Natural killer cell (primary cell): Measurements from ENCODE around the gene CRTC2. TPM values are rescaled to one million over a fixed set of nuclear protein-coding genes. Genes with fewer than 3 reads are reported as not detected.

ENCODE experiments used
- ATAC-seq, 3 donors: fragments of 150-1000 bp in 2 of 3; fragments of 200-7000 bp in 1 of 3; cut with Tn5 transposase; 1 replicate in 1 of 3; 2 replicates in 2 of 3; pipeline ENCODE4 v1.10.0; 2021; ENCODE audit warnings: mild to moderate bottlenecking in 2 of 3, moderate library complexity in 2 of 3
- DNase-seq, 2 donors: peaks; one replicate each; pipeline versions ENCODE4 v3.0.0 to v3.0.0-alpha.2; 2013 to 2021; ENCODE audit warnings: mixed read lengths in 1 of 2
- H3K27ac ChIP-seq: one replicate; pipeline ENCODE4 v1.5.1; 2013; ENCODE audit warnings: mild to moderate bottlenecking, low read length
- H3K27me3 ChIP-seq: one replicate; pipeline ENCODE4 v1.6.1; 2013; ENCODE audit warnings: low read length; ENCODE audit not compliant: control insufficient read depth, insufficient read depth
- H3K36me3 ChIP-seq: one replicate; pipeline ENCODE4 v1.6.1; 2013; ENCODE audit warnings: low read length; ENCODE audit not compliant: control insufficient read depth, insufficient read depth
- H3K4me1 ChIP-seq: one replicate; pipeline ENCODE4 v1.6.1; 2013; ENCODE audit warnings: low read length; ENCODE audit not compliant: control insufficient read depth, insufficient read depth
- H3K4me3 ChIP-seq: one replicate; pipeline ENCODE4 v1.5.1; 2013; ENCODE audit warnings: low read length
- H3K9me3 ChIP-seq: one replicate; pipeline ENCODE4 v1.6.1; 2013; ENCODE audit warnings: low read length; ENCODE audit not compliant: control insufficient read depth, insufficient read depth
- H3K27ac Mint-ChIP-seq, 2 donors: one replicate each; pipeline ENCODE4 v1.8.0; 2022; ENCODE audit warnings: mild to moderate bottlenecking in 2 of 2, mixed read lengths in 2 of 2, moderate library complexity in 1 of 2
- H3K27me3 Mint-ChIP-seq, 2 donors: one replicate each; pipeline ENCODE4 v1.8.0; 2022; ENCODE audit warnings: low read depth in 2 of 2, mixed read lengths in 2 of 2
- H3K36me3 Mint-ChIP-seq: one replicate; pipeline ENCODE4 v1.8.0; 2022; ENCODE audit warnings: mixed read lengths
- H3K4me1 Mint-ChIP-seq, 2 donors: one replicate each; pipeline ENCODE4 v1.8.0; 2022; ENCODE audit warnings: mixed read lengths in 2 of 2
- H3K4me3 Mint-ChIP-seq: one replicate; pipeline ENCODE4 v1.8.0; 2022; ENCODE audit warnings: mild to moderate bottlenecking, moderate library complexity, mixed read lengths
- H3K9me3 Mint-ChIP-seq, 2 donors: one replicate each; pipeline ENCODE4 v1.8.0; 2022; ENCODE audit warnings: mixed read lengths in 2 of 2
- WGBS: methylation state at CpG from one replicate; pipeline ENCODE4 v1.1.7; 2013; ENCODE audit warnings: missing lambda C conversion rate; ENCODE audit not compliant: insufficient coverage; 5-methylcytosine and 5-hydroxymethylcytosine counted together
- intact Hi-C: fragments of 100-400 bp; cut with micrococcal nuclease; formaldehyde crosslinking; loops from one replicate; pipeline ENCODE4 v1.14.2; 2022
- total RNA-seq, 4 donors: library from RNA; stranded (reverse); fragments of 120-200 nt in 1 of 4; gene quantifications; one replicate each; pipeline versions ENCODE4 v1.2.3 to v1.2.4, GENCODE V29; 2013 to 2022
- TF ChIP-seq, protein P1 (sequence below): fragments of 200-600 bp; IDR thresholded peaks from one replicate; pipeline ENCODE4 v1.8.0; 2022; ENCODE audit warnings: antibody characterized with exemption

Gene CRTC2
- total RNA-seq, 3 donors from 2014 or later (not counting 1 experiment from before 2014, with no cell fraction given): 144 to 166 (median 154) TPM

DNA sequence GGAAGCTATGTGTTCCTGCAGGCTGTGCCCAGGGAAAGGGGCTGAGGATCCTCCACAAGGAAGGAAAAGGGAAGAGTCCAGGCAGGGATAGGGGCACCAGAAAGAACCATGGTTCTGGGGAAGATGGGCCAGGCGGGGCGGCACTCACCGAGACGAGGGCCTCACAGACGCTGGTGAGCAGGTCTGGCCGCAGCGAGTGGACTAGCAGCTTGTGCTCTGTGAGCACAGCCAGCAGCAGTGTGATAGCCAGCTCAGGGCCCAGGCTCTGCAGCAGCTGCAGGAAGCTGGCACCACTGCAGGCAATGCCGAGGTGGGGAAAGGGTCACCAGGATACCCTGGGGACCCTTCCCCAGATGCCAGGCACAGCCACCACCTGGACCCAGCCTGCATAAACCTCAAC, 17.7 kb downstream of the CRTC2 start:
- Mint-ChIP-seq H3K36me3 (no peaks in the 10 kb centered on the region), H3K27me3 (no peaks in the 10 kb centered on the region), H3K4me3 (no peak overlapping the region), H3K9me3 (no peaks in the 10 kb centered on the region), H3K4me1 (peaks cover 39 to 57% of the 10 kb centered on the region in 2 donors), H3K27ac (peak overlapping the region; percentile 30 to 81)
- Histone ChIP-seq H3K9me3 (no peaks in the 10 kb centered on the region), H3K27me3 (no peaks in the 10 kb centered on the region), H3K36me3 (peaks cover 67% of the 10 kb centered on the region), H3K4me3 (no peak overlapping the region), H3K4me1 (peaks cover 41% of the 10 kb centered on the region), H3K27ac (no peak overlapping the region)
- no peak for DNase-seq
- ATAC-seq: no peak
- WGBS: 95% methylated on average over 8 of the region's 8 CpGs
- TF ChIP-seq, protein P1, sequence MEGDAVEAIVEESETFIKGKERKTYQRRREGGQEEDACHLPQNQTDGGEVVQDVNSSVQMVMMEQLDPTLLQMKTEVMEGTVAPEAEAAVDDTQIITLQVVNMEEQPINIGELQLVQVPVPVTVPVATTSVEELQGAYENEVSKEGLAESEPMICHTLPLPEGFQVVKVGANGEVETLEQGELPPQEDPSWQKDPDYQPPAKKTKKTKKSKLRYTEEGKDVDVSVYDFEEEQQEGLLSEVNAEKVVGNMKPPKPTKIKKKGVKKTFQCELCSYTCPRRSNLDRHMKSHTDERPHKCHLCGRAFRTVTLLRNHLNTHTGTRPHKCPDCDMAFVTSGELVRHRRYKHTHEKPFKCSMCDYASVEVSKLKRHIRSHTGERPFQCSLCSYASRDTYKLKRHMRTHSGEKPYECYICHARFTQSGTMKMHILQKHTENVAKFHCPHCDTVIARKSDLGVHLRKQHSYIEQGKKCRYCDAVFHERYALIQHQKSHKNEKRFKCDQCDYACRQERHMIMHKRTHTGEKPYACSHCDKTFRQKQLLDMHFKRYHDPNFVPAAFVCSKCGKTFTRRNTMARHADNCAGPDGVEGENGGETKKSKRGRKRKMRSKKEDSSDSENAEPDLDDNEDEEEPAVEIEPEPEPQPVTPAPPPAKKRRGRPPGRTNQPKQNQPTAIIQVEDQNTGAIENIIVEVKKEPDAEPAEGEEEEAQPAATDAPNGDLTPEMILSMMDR: no peak
- intact Hi-C loops: no loop called here

DNA sequence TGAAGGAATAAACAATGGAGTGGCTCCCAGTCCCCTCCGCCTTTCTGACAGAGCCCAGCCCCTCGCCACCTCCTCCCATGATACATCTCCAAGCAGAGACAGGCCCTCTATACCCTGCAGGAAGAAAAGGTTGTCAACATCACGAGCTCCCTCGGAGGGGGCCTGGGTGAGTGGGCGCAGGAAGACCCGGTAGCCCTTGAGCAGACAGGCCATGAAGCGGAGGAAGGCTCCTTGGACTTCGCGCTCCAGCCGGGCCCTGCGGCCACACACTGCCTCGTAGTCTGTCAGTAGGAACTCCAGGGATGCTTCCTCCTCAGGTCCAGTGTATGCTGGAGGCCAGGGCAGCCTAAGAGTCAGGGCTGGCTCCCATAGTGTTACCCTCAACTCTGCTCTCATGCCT, 18.9 kb downstream of the CRTC2 start:
- DNase-seq (no peak), ATAC-seq (no peak)
- Histone ChIP-seq H3K4me3 (no peak overlapping the region), H3K27me3 (no peaks in the 10 kb centered on the region), H3K36me3 (peaks cover 77% of the 10 kb centered on the region), H3K27ac (no peak overlapping the region), H3K9me3 (no peaks in the 10 kb centered on the region), H3K4me1 (peaks cover 31% of the 10 kb centered on the region)
- no peak overlapping the region for H3K4me3 Mint-ChIP-seq
- intact Hi-C loops: no loop called here
- no peaks in the 10 kb centered on the region for H3K9me3 Mint-ChIP-seq
- H3K36me3 Mint-ChIP-seq: no peaks in the 10 kb centered on the region
- WGBS: 94% methylated on average over 12 of the region's 12 CpGs
- H3K27ac Mint-ChIP-seq: peak overlapping the region; percentile 30 to 81
- H3K27me3 Mint-ChIP-seq: no peaks in the 10 kb centered on the region
- TF ChIP-seq, protein P1: no peak
- peaks cover 26 to 47% of the 10 kb centered on the region in 2 donors for H3K4me1 Mint-ChIP-seq

DNA sequence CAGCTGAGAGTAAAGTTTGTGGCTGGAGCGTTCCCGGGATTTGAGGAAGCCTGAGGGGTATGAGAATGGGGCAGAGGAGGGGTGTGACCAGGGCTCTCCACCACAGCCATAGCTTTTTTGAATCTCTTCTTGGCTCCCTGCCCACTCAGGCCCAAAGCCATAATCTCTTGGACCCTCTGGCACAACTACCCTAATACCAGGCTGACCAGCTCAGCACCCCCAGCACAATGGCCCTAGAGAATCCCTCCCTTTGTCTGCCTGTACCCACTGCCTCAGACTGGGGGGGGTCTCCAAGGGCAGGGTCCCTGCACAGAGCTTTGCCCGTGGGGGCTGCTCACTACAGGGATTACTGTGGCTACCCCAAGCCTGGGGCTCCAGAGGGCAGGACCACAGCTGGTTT, 19.4 kb downstream of the CRTC2 start:
- Mint-ChIP-seq H3K9me3 (no peaks in the 10 kb centered on the region), H3K4me3 (no peak overlapping the region), H3K4me1 (peaks cover 23 to 44% of the 10 kb centered on the region in 2 donors), H3K27me3 (no peaks in the 10 kb centered on the region), H3K27ac (peak overlapping the region in 1 of 2 donors; percentile 81), H3K36me3 (no peaks in the 10 kb centered on the region)
- TF ChIP-seq, protein P1: no peak
- H3K4me1 ChIP-seq: peaks cover 26% of the 10 kb centered on the region
- H3K9me3 ChIP-seq: no peaks in the 10 kb centered on the region
- DNase-seq (no peak), ATAC-seq (no peak)
- 96% methylated on average over 3 of the region's 3 CpGs for WGBS
- no peaks in the 10 kb centered on the region for H3K27me3 ChIP-seq
- H3K4me3 ChIP-seq: no peak overlapping the region
- peaks cover 81% of the 10 kb centered on the region for H3K36me3 ChIP-seq
- intact Hi-C loops: no loop called here
- no peak overlapping the region for H3K27ac ChIP-seq

DNA sequence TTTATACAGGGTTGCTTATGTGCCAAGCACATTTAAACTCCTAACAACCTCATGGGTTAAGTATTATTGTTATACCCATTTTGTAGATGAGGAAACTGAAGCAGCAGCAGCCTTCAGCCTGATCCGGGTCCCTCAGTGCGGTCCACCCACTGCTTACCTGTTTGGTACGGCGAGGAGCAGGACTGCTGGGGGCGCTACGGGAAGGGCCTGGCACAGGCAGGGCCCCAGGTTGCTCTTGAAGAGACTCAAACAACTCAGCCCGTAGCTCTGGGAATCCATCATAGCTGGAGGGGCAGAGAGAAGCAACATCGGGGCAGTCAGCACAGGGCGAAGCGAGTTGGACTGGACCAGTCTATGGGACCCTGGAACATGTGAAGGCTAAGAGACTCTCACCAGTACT, 21.1 kb downstream of the CRTC2 start:
- Mint-ChIP-seq H3K27ac (peak overlapping the region in 1 of 2 donors; percentile 69), H3K4me3 (no peak overlapping the region)
- 97% methylated on average over 10 of the region's 10 CpGs for whole genome bisulfite sequencing

More for the DNA sequence above, 21.1 kb downstream of the CRTC2 start:
- H3K36me3 Mint-ChIP-seq: no peaks in the 10 kb centered on the region
- H3K4me3 ChIP-seq: no peak overlapping the region
- peaks cover 14 to 28% of the 10 kb centered on the region in 2 donors for H3K4me1 Mint-ChIP-seq
- H3K27me3 Mint-ChIP-seq: no peaks in the 10 kb centered on the region
- H3K36me3 ChIP-seq: peaks cover 88% of the 10 kb centered on the region
- intact Hi-C loops: no loop called here
- ATAC-seq (no peak), DNase-seq (no peak)
- H3K9me3 Mint-ChIP-seq: no peaks in the 10 kb centered on the region
- no peaks in the 10 kb centered on the region for H3K9me3 ChIP-seq
- no peaks in the 10 kb centered on the region for H3K27me3 ChIP-seq
- H3K27ac ChIP-seq: no peak overlapping the region
- peaks cover 10% of the 10 kb centered on the region for H3K4me1 ChIP-seq
- TF ChIP-seq, protein P1: no peak
